ENCODE measurements around the gene GABARAPL1.
"Not testable (repeated sequence)": the region's sequence is repeated elsewhere in the genome, so short reads cannot be mapped to it uniquely, and the experiment has no call there.

GABARAPL1 gene

GRCh38 chr12:10204495-10204894, 8.2 kb upstream of the GABARAPL1 start:
- not testable (repeated sequence) for DNase-seq

- no peak for DNase-seq
Observed at GRCh38 chr12:10205220-10205807, 7.4 kb upstream of the GABARAPL1 start.

GRCh38 chr12:10207136-10207535, 5.5 kb upstream of the GABARAPL1 start:
- DNase-seq: no peak

GRCh38 chr12:10210225-10210624, 2.5 kb upstream of the GABARAPL1 start:
- no peak for DNase-seq

DNA sequence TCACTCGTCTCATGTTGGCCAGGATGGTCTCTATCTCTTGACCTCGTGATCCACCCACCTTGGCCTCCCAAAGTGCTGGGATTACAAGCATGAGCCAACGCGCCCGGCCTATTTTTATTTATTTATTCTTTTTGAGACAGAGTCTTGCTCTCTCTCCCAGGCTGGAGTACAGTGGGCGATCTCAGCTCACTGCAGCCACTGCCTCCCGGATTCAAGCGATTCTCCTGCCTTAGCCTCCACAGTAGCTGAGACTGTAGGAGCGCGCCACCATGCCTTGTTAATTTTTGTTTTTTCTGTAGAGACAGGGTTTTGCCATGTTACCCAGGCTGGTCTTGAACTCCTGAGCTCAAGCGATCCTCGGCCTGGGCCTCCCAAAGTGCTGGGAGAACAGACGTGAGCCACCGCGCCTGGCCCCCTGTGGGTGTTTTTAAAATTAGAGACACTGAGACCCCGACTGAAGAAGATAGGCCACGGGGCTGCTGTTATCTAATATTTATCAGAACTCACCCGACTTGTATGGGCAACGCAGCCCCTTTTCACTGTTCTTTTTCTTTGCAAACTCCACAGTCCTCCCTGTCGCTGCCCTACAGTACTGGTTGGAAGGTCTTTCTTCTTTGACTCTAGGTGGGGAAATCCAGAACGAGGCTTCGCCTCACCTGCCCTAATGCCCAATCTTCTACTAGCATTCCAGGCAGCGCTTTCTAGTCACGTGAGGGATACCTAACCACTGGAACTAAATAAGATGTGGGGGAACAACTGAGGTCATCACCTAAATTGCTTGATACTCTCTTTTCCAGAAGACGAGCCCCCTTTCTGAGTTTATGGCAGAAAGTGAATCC, 1.4 kb upstream of the GABARAPL1 start:
- DNase-seq: no peak

- DNase-seq: peak; percentile 72 to 75
Observed at GRCh38 chr12:10211940-10212738, 538 bp upstream of the GABARAPL1 start.

DNA sequence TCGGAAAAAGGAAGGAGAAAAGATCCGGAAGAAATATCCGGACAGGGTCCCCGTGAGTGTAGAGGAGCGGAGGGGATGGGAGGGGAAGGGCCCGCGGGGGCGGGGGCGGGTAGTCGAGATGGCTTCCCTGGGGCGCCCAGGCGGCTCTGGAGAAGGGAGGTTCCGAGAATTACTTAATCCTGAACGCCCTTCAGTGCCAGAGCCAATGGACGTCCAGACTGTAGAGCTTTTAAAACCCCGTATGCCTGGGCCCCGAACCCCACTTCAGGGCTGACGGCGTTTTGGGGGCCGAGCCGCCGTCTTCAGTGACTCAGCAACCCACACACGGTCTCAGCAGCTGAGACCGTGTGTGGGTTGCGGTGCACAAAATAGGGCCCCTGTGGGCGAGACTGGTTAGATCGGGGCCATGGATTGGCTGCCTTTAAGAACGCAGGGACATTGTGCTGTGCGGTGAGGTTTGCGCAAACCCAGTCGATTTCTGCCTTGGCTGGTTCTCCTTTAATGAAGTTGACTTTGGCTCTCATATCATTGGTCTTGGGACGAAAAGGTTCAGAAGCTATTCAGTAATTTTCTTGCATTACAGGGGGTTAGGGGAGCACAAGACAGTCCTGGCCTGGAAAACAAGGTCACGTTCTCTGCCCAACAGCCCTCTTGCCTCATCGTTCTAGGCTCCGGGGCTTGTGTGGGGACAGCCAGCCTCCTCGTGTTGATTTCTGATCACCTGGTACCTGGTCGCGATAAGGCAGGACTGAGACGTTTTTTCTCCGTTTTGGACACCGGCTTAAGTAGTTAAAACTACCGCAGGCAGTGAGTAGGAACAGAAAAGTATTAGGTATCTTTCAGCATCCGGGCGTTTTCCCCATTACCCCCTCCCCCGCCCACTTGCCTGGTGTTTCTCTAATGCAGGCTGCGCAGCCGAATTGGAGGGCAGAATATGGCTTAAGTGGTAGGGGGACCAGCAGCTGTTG, 775 bp downstream of the GABARAPL1 start:
- peak; percentile 57 to 64 for DNase-seq

DNA sequence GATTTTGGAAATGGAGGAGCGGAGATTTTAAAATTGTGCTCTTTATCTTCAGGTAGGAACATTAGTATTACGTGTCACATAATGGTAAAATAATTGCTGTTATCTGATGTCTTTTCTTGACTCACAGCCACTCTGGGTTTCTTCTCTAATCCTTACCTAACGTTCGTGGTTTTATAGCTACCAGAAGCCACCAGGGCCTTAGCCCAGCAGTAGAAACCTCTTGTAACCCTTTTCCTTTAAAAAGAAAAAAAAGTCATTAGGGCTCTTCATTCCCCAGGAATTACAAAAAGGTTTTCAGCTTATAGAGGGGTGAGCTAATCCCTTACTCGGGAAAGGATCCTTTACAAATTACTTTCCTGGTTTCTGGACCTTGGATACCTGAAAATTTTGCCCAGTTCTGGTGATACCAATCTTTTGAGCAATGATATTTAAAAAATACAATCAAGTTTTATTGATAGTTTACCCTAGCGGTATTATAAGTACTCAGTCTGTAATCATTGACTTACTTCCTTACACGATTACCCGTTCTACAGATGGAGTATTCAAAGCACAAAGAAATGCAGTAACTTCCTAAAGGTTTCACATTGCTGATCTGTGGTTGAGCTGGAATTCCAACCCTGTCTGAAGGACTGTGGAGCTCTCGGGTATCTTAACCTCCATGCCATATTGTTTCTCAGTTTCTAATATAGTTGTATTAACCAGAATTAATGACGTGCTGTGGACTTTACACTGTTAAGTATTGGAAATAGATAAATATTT, 1.6 kb downstream of the GABARAPL1 start:
- no peak for DNase-seq

DNA sequence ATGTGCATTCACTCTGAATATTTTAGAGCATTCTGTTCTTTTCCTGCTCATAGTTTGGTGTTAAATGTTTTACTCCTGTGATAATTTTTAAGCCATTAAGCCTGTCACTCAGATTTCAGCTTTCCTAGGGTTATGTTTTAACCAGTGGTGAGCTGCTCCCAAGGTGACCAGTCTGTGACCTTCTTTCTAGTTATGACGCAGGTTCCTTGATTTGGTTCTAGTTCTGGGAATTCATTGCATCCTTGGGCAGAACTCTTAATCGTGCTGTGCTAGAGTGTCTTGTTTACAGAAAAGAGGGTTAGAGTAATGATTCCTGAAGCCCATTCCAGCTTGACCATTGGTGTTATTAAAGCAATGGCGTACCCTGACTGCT, 2.2 kb downstream of the GABARAPL1 start:
- DNase-seq: no peak

- DNase-seq: no peak
Observed at GRCh38 chr12:10215436-10215835, 2.8 kb downstream of the GABARAPL1 start.

DNA sequence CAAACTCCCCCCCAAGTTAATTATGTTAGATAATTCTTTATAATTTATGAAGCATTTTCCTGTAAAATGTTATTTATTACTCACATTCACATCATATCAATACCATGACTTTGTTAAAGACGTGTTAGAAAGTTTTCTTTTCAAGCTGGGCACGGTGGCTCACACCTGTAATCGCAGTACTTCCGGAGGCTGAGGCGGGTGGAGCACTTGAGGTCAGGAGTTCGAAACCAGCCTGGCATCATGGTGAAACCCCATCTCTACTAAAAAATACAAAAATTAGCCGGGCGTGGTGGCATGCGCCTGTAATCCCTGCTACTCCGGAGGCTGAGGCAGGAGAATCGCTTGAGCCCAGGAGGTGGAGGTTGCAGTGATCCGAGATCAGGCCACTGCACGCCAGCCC, 3.3 kb downstream of the GABARAPL1 start:
- not testable (repeated sequence) for DNase-seq

- no peak for DNase-seq
Observed at GRCh38 chr12:10218021-10218420, 5.3 kb downstream of the GABARAPL1 start.

- no peak for DNase-seq
Observed at GRCh38 chr12:10220398-10221077, 7.9 kb downstream of the GABARAPL1 start.

DNA sequence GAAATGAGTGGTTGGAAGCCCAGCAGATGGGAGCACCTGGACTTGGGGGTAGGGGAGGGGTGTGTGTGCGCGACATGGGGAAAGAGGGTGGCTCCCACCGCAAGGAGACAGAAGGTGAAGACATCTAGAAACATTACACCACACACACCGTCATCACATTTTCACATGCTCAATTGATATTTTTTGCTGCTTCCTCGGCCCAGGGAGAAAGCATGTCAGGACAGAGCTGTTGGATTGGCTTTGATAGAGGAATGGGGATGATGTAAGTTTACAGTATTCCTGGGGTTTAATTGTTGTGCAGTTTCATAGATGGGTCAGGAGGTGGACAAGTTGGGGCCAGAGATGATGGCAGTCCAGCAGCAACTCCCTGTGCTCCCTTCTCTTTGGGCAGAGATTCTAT, 9.2 kb downstream of the GABARAPL1 start:
- DNase-seq: no peak

DNA sequence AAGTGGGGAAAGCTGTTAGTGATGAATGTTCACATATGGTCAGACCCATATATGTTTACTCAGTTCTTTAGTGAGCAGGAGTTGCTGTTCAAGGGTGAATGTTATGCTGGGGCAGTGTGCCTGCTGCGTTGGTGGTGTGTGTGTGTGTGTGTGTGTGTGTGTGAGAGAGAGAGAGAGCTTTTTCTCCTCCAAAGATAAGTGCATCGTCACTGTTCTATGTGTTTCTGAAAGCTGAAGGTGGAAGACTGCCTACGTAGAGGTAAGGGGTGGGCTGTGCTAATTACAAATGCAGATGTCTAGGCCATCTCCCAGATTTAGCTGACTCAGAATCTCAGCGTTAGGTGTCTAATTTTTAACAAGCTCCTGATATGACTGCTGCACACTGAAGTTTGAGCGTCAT, 10.5 kb downstream of the GABARAPL1 start:
- no peak for DNase-seq

- not testable (repeated sequence) for DNase-seq
Observed at GRCh38 chr12:10225426-10225825, 12.7 kb downstream of the GABARAPL1 start.

DNA sequence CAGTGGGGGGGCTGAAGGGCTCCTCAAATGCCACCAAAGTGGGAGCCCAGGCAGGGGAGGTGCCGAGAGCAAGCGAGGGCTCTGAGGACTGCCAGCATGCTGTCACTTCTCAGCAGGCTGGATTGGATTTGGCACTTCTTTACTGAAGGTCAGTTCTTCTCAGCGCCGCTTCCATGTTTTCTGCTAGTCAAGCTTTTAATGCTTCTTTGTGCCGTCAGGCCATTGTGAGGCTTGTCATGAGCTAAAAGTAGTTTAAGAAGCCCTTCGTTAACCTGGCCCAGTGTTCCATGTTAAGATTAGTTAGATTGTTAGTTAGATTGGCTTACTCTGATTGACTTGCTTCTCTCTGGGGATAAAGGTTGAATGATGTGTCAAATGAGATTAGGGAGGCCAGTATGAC, 13.4 kb downstream of the GABARAPL1 start:
- no peak for DNase-seq

DNA sequence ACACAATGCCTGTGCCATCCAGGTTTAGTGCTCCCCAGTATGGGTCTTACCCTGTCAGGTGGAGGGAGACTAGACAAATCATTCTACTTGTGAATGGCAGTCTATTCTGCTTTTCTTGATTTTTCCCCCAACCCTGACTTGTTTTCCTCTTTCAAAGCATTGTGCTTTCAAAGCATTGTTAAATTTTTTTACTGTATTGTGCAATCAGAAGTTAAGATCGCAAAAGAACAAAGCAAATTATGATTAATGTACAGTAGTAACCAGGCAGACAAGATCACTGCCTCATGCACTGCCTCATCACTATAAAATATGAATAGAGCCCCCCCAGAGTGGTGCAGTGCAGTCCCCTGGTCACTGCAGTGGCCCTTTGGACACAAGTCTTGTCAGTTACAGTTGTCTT, 14.1 kb downstream of the GABARAPL1 start:
- no peak for DNase-seq

DNA sequence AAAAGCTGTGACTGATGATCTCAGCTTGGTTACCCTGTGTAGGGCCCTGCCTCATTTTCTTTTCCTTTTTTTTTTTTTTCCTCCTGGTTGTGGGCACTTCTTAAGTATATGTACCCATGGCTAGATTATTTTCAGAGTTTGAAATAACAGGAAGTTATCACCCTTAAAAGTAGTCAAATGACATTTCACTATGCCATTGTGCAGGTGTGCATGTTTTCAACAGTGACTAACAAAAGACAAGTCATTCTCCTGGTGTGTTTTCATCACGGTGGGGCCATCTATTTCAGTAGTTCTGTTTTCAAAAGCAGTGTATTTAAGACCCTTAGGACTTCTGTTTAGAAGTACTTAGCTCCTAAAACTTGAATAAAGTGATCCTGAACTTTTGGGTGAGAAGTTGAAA, 15.0 kb downstream of the GABARAPL1 start:
- DNase-seq: no peak

DNA sequence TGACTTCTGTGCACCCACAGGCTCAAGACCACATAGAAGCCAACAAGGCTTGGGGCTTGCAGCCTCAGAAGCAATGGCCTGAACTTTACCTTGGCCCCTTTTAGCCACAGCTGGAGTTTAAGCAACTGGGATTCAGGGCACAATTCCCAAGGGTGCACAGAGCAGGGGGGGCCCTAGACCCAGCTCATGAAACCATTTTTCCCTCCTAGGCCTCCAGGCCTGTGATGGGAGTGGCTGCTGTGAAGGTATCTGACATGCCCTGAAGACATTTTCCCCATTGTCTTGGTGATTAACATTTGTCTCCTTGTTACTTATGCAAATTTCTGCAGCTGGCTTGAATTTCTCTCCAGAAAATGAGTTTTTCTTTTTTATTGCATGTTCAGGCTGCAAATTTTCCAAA, 21.9 kb downstream of the GABARAPL1 start:
- DNase-seq: no peak

Measured in stimulated activated CD4-positive, alpha-beta T cell treated with anti-CD3 and anti-CD28 coated beads, Interleukin-2, amount 100 ng/mL, for 48 hours (primary cell).